ENCODE data around the gene TP53RK. TPM values are rescaled to one million over a fixed set of nuclear protein-coding genes. Genes with fewer than 3 reads are reported as not detected.
A peak's percentile ranks its signal among the peaks of the same experiment; 100 is the strongest.

Gene TP53RK
- total and polyA plus RNA-seq, 4 experiments from 2014 or later, result 13.5 to 29.4 (median 21.2) TPM

- H3K4me3 ChIP-seq (ENCODE audit: low read length in 2 of 2), result no peak overlapping the region
- CTCF ChIA-PET (ENCODE audit: partially characterized antibody), result no interaction called here
- DNase-seq, result no peak
- intact Hi-C loops (cut with micrococcal nuclease), result no loop called here
- Mint-ChIP-seq H3K27ac (no peak overlapping the region), H3K9me3 (peaks cover 0 to 7% (median 2%) of the 10 kb centered on the region in 8 donors), H3K4me3 (no peak overlapping the region), H3K36me3 (no peaks in the 10 kb centered on the region), H3K4me1 (peaks cover 7 to 16% (median 12%) of the 10 kb centered on the region in 4 donors), H3K27me3 (peaks cover 50 to 63% of the 10 kb centered on the region in 2 donors)
- H3K27me3 ChIP-seq (ENCODE audit: insufficient read depth, low read length), result peaks cover 19% of the 10 kb centered on the region
- no peak overlapping the region for H3K27ac ChIP-seq (ENCODE audit: low read depth, low read length)
- no peaks in the 10 kb centered on the region for H3K9me3 ChIP-seq (ENCODE audit: control insufficient read depth in 1 of 2, low read length in 2 of 2)
- POLR2A ChIA-PET (ENCODE audit: partially characterized antibody), result no interaction called here
- no peaks in the 10 kb centered on the region for H3K36me3 ChIP-seq (ENCODE audit: insufficient read depth, low read length)
- no peaks in the 10 kb centered on the region for H3K4me1 ChIP-seq (ENCODE audit: insufficient read depth, low read length)
Observed at GRCh38 chr20:46712056-46712636, 22.9 kb upstream of the TP53RK start.

DNA sequence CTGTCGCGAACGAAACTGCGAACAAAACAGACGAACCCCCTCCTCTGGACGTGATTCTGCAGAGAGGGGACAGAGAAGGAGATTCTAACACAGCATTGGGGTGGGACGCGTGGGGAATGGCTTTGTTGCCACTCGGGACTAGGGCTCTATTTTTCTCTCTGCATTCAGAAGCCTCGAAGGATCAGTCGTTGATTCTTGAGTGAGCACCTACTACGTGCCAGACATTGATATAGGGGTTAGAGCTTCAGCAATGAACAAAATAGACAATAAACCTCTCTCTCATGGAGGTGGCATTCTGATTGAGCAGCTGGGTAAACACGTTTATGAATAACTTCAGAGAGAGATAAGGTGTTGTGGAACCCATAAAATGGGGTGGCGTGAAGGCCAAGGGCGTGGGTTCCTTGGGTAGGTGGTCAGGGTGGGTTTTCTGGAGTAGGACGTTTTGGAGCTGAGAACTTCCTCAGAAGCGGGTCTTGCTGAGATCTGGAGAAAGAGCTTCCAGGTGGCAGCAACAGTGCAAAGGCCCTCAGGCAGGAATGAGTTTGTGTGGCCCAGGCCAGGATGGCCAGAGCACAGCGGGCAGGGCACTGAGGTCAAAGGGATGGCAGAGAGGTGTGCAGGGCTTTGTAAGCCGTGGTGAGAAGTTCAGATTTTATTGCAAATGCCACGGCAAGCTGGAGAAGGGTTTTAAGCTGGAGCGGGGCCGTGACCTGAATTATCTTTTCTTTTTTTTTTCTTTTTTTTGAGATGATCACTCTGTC is 21.1 kb upstream of the TP53RK start:
- ChIA-PET POLR2A (ENCODE audit: partially characterized antibody) (no interaction called here), CTCF (ENCODE audit: partially characterized antibody) (interaction anchor here (1.3 to 1.5 kb wide), 2 partner anchors 28 to 30 kb away, joined by 3 read pairs; no protein-coding TSS in a partner anchor)
- intact Hi-C loops (cut with micrococcal nuclease), result no loop called here
- no peak overlapping the region for H3K27ac Mint-ChIP-seq
- H3K4me3 ChIP-seq (ENCODE audit: low read length in 2 of 2), result no peak overlapping the region
- no peaks in the 10 kb centered on the region for H3K9me3 ChIP-seq (ENCODE audit: control insufficient read depth in 1 of 2, low read length in 2 of 2)
- no peaks in the 10 kb centered on the region for H3K4me1 ChIP-seq (ENCODE audit: insufficient read depth, low read length)
- no peak for DNase-seq
- no peak overlapping the region for H3K27ac ChIP-seq (ENCODE audit: low read depth, low read length)
- no peaks in the 10 kb centered on the region for H3K36me3 ChIP-seq (ENCODE audit: insufficient read depth, low read length)
- peaks cover 7 to 16% (median 12%) of the 10 kb centered on the region in 4 donors for H3K4me1 Mint-ChIP-seq
- peaks cover 0 to 2% of the 10 kb centered on the region in 2 donors for H3K36me3 Mint-ChIP-seq
- H3K27me3 ChIP-seq (ENCODE audit: insufficient read depth, low read length), result peaks cover 24% of the 10 kb centered on the region
- peaks cover 49 to 73% of the 10 kb centered on the region in 2 donors for H3K27me3 Mint-ChIP-seq
- H3K9me3 Mint-ChIP-seq, result peaks cover 0 to 20% (median 7%) of the 10 kb centered on the region in 8 donors
- peak overlapping the region in 5 of 8 donors; percentile 24 to 59 (median 46) for H3K4me3 Mint-ChIP-seq

DNA sequence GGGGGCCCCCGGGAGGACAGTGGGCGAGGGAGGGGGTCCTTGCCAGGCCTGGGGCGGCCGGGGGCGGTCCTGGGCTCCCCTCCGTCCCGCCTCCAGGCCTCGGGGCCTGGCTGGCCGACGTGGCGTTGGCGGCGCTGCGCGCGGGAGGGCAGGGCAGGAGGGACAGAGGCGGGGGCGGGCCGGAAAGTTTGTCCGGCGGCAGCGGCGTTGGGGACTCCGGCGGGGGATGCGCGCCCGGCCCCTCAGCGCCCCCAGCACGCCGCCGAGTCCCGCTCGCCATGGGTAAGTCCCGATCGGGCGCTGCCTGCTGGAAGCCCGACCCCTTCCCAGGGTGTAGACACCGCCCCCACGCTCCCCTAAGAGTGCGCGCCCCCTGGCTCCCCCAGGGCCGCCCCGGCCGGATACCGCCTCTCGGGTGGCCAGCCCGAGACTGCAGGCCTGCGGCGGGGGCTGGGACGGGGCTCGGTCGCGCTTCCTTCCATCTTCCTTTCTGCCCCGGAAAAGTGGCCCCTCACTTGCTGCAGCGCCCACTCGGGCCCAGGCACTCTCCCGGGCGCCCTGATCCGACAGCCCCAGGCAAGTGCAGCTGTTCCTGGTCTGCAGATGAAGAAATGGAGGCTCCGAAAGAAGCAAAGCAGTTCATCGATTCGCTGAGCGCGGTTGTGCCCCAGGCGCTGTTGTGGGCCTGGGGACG is 20.4 kb upstream of the TP53RK start, which contains the start of gene SLC2A10:
SLC2A10 (plus strand) TSS at position 191 of the 694 bp plus-strand sequence; CDS start at position 279, 88 bp downstream.
- Histone ChIP-seq H3K4me3 (ENCODE audit: low read length in 2 of 2) (no peak within 1 kb of the TSS), H3K27me3 (ENCODE audit: insufficient read depth, low read length) (peaks cover 24% of the 10 kb centered on the region)
- H3K27ac Mint-ChIP-seq, result no peak within 1 kb of the TSS

DNA sequence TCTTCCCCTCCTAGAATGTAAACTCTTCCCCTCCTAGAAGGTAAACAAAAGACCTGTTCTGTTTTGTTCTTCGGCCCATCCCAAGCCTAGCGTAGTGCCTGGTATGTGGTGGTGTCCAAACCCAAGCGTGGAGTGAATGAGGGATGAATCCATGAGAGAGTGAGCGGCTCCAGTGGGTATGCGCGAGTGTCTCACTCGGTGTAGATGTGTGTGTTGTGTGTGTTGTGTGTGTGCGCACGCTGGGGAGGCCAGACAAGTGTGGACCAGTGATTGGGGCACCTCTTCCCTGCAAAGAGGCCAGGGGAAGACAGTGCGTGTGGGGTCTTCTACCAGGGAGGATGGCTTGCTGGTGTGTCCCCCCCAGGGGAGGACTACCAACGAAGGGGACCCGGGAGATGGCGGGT is 19.8 kb upstream of the TP53RK start:
- peaks cover 0 to 2% of the 10 kb centered on the region in 2 donors for H3K36me3 Mint-ChIP-seq
- peaks cover 0 to 21% (median 8%) of the 10 kb centered on the region in 8 donors for H3K9me3 Mint-ChIP-seq
- no peak for DNase-seq
- POLR2A ChIA-PET (ENCODE audit: partially characterized antibody), result no interaction called here
- no peak overlapping the region for H3K27ac Mint-ChIP-seq
- H3K4me1 Mint-ChIP-seq, result peaks cover 7 to 16% (median 12%) of the 10 kb centered on the region in 4 donors
- Histone ChIP-seq H3K27me3 (ENCODE audit: insufficient read depth, low read length) (peaks cover 24% of the 10 kb centered on the region), H3K9me3 (ENCODE audit: control insufficient read depth in 1 of 2, low read length in 2 of 2) (no peaks in the 10 kb centered on the region), H3K4me1 (ENCODE audit: insufficient read depth, low read length) (no peaks in the 10 kb centered on the region), H3K27ac (ENCODE audit: low read depth, low read length) (no peak overlapping the region), H3K36me3 (ENCODE audit: insufficient read depth, low read length) (no peaks in the 10 kb centered on the region), H3K4me3 (ENCODE audit: low read length in 2 of 2) (no peak overlapping the region)
- H3K4me3 Mint-ChIP-seq, result peak overlapping the region in 5 of 8 donors; percentile 15 to 69 (median 38)
- peaks cover 44 to 70% of the 10 kb centered on the region in 2 donors for H3K27me3 Mint-ChIP-seq
- CTCF ChIA-PET (ENCODE audit: partially characterized antibody), result no interaction called here
- intact Hi-C loops (cut with micrococcal nuclease), result no loop called here

More for the DNA sequence above, 20.4 kb upstream of the TP53RK start, which contains the start of gene SLC2A10:
- CTCF ChIA-PET (ENCODE audit: partially characterized antibody), result interaction anchor here (1.5 kb wide), 1 partner anchor 27 kb away, joined by 3 read pairs; no protein-coding TSS in a partner anchor
- POLR2A ChIA-PET (ENCODE audit: partially characterized antibody), result no interaction called here
- intact Hi-C loops (cut with micrococcal nuclease), result no loop called here
- H3K27ac ChIP-seq (ENCODE audit: low read depth, low read length), result no peak within 1 kb of the TSS
- peak within 1 kb of the TSS in 6 of 8 donors; percentile 29 to 69 (median 51) for H3K4me3 Mint-ChIP-seq
- H3K36me3 Mint-ChIP-seq, result peaks cover 0 to 2% of the 10 kb centered on the region in 2 donors
- H3K9me3 ChIP-seq (ENCODE audit: control insufficient read depth in 1 of 2, low read length in 2 of 2), result no peaks in the 10 kb centered on the region
- peaks cover 44 to 72% of the 10 kb centered on the region in 2 donors for H3K27me3 Mint-ChIP-seq
- no peaks in the 10 kb centered on the region for H3K36me3 ChIP-seq (ENCODE audit: insufficient read depth, low read length)
- no peak for DNase-seq
- peaks cover 0 to 21% (median 8%) of the 10 kb centered on the region in 8 donors for H3K9me3 Mint-ChIP-seq
- H3K4me1 Mint-ChIP-seq, result peaks cover 7 to 16% (median 12%) of the 10 kb centered on the region in 4 donors
- H3K4me1 ChIP-seq (ENCODE audit: insufficient read depth, low read length), result no peaks in the 10 kb centered on the region

- H3K27me3 Mint-ChIP-seq, result peaks cover 42 to 70% of the 10 kb centered on the region in 2 donors
- no peak overlapping the region for H3K4me3 Mint-ChIP-seq
- H3K36me3 ChIP-seq (ENCODE audit: insufficient read depth, low read length), result no peaks in the 10 kb centered on the region
- H3K4me1 ChIP-seq (ENCODE audit: insufficient read depth, low read length), result no peaks in the 10 kb centered on the region
- POLR2A ChIA-PET (ENCODE audit: partially characterized antibody), result no interaction called here
- H3K36me3 Mint-ChIP-seq, result peaks cover 0 to 2% of the 10 kb centered on the region in 2 donors
- peaks cover 24% of the 10 kb centered on the region for H3K27me3 ChIP-seq (ENCODE audit: insufficient read depth, low read length)
- H3K27ac Mint-ChIP-seq, result no peak overlapping the region
- intact Hi-C loops (cut with micrococcal nuclease), result no loop called here
- no peak overlapping the region for H3K27ac ChIP-seq (ENCODE audit: low read depth, low read length)
- H3K4me3 ChIP-seq (ENCODE audit: low read length in 2 of 2), result no peak overlapping the region
- no peak for DNase-seq
- H3K4me1 Mint-ChIP-seq, result peaks cover 7 to 16% (median 12%) of the 10 kb centered on the region in 4 donors
- CTCF ChIA-PET (ENCODE audit: partially characterized antibody), result no interaction called here
- no peaks in the 10 kb centered on the region for H3K9me3 ChIP-seq (ENCODE audit: control insufficient read depth in 1 of 2, low read length in 2 of 2)
- H3K9me3 Mint-ChIP-seq, result peaks cover 0 to 21% (median 9%) of the 10 kb centered on the region in 8 donors
Observed at GRCh38 chr20:46708172-46708860, 19.1 kb upstream of the TP53RK start.

GRCh38 chr20:46706242-46706641 is 17.0 kb upstream of the TP53RK start:
- ChIA-PET POLR2A (ENCODE audit: partially characterized antibody) (no interaction called here), CTCF (ENCODE audit: partially characterized antibody) (interaction anchor here (0.6 to 0.8 kb wide), 2 partner anchors 485 to 719 kb away, joined by 3 read pairs; no protein-coding TSS in a partner anchor)
- Histone ChIP-seq H3K4me3 (ENCODE audit: low read length in 2 of 2) (no peak overlapping the region), H3K27me3 (ENCODE audit: insufficient read depth, low read length) (peaks cover 16% of the 10 kb centered on the region), H3K27ac (ENCODE audit: low read depth, low read length) (no peak overlapping the region), H3K4me1 (ENCODE audit: insufficient read depth, low read length) (no peaks in the 10 kb centered on the region), H3K9me3 (ENCODE audit: control insufficient read depth in 1 of 2, low read length in 2 of 2) (no peaks in the 10 kb centered on the region), H3K36me3 (ENCODE audit: insufficient read depth, low read length) (no peaks in the 10 kb centered on the region)
- Mint-ChIP-seq H3K9me3 (peaks cover 0 to 21% (median 9%) of the 10 kb centered on the region in 8 donors), H3K36me3 (peaks cover 0 to 2% of the 10 kb centered on the region in 2 donors), H3K4me1 (peaks cover 7 to 16% (median 12%) of the 10 kb centered on the region in 4 donors), H3K27ac (no peak overlapping the region), H3K4me3 (no peak overlapping the region), H3K27me3 (peaks cover 28 to 59% of the 10 kb centered on the region in 2 donors)
- DNase-seq, result no peak
- intact Hi-C loops (cut with micrococcal nuclease), result no loop called here

Data from CD4-positive, alpha-beta memory T cell (primary cell).